Left renal cortex interstitium (tissue), 4 donors: ENCODE results near the gene KRT7. TPM values are rescaled to one million over a fixed set of nuclear protein-coding genes. Genes with fewer than 3 reads are reported as not detected.
A peak's percentile ranks its signal among the peaks of the same experiment; 100 is the strongest.

Experiments used
- DNase-seq, 4 donors: peaks; one replicate each; pipeline ENCODE4 v3.0.0-alpha.2; 2013; ENCODE audit warnings: low read depth in 4 of 4, low spot score in 2 of 4, missing footprints in 1 of 4
- polyA plus RNA-seq, 4 donors: library from polyadenylated mRNA; unstranded; fragments of 120-200 nt; gene quantifications; one replicate each; pipeline ENCODE4 v1.2.1, GENCODE V29; 2013; ENCODE audit not compliant: insufficient read length in 4 of 4

Gene KRT7
- polyA plus RNA-seq, 4 donors = 61.8 to 110 (median 77.3) TPM

- DNase-seq = no peak
These were observed 34.4 kb upstream of the KRT7 start for GRCh38 chr12:52198454-52199215.

GRCh38 chr12:52199294-52199919, 33.6 kb upstream of the KRT7 start:
- DNase-seq = no peak

- DNase-seq = no peak
These were observed 32.8 kb upstream of the KRT7 start for GRCh38 chr12:52200086-52200780.

- no peak for DNase-seq
These were observed 32.1 kb upstream of the KRT7 start for GRCh38 chr12:52200781-52201450.

- no peak for DNase-seq
These were observed 31.6 kb upstream of the KRT7 start for GRCh38 chr12:52201451-52201839.

GRCh38 chr12:52202361-52203078, 30.5 kb upstream of the KRT7 start:
- DNase-seq = peak in 2 of 4 donors; percentile 60 to 73

- DNase-seq = peak in 3 of 4 donors; percentile 58 to 70 (median 66)
These were observed 29.7 kb upstream of the KRT7 start for GRCh38 chr12:52203079-52203921.

- no peak for DNase-seq
These were observed 28.7 kb upstream of the KRT7 start for GRCh38 chr12:52204095-52204930.

GRCh38 chr12:52204931-52205505, 28.0 kb upstream of the KRT7 start:
- no peak for DNase-seq

GRCh38 chr12:52205612-52206303, 27.3 kb upstream of the KRT7 start:
- DNase-seq = no peak

- DNase-seq = no peak
These were observed 26.6 kb upstream of the KRT7 start for GRCh38 chr12:52206304-52207040.

GRCh38 chr12:52207106-52207505, 25.9 kb upstream of the KRT7 start:
- no peak for DNase-seq

GRCh38 chr12:52207895-52208294, 25.1 kb upstream of the KRT7 start:
- no peak for DNase-seq

GRCh38 chr12:52208424-52209165, 24.4 kb upstream of the KRT7 start:
- DNase-seq = no peak

GRCh38 chr12:52209321-52209720, 23.7 kb upstream of the KRT7 start:
- no peak for DNase-seq

- DNase-seq = no peak
These were observed 22.7 kb upstream of the KRT7 start for GRCh38 chr12:52210186-52210924.
